IPS-18a (cell line): ENCODE measurements around the gene WNT5A.

Source experiments
- H3K27ac ChIP-seq: one replicate; pipeline ENCODE4 v1.5.1; 2013; ENCODE audit warnings: low read length
- H3K27me3 ChIP-seq: one replicate; pipeline ENCODE4 v1.6.1; 2013; ENCODE audit warnings: mild to moderate bottlenecking, low read length; ENCODE audit not compliant: control insufficient read depth, insufficient read depth
- H3K36me3 ChIP-seq: one replicate; pipeline ENCODE4 v1.6.1; 2013; ENCODE audit warnings: low read depth, low read length; ENCODE audit not compliant: control insufficient read depth
- H3K4me1 ChIP-seq: one replicate; pipeline ENCODE4 v1.6.1; 2013; ENCODE audit warnings: low read depth, low read length; ENCODE audit not compliant: control insufficient read depth
- H3K4me3 ChIP-seq: one replicate; pipeline ENCODE4 v1.5.1; 2013; ENCODE audit warnings: low read length
- H3K9ac ChIP-seq: one replicate; pipeline ENCODE4 v1.6.1; 2013; ENCODE audit warnings: mild to moderate bottlenecking, low read length, moderate library complexity
- H3K9me3 ChIP-seq: one replicate; pipeline ENCODE4 v1.6.1; 2013; ENCODE audit warnings: low read depth, low read length; ENCODE audit not compliant: control insufficient read depth

Gene WNT5A

DNA sequence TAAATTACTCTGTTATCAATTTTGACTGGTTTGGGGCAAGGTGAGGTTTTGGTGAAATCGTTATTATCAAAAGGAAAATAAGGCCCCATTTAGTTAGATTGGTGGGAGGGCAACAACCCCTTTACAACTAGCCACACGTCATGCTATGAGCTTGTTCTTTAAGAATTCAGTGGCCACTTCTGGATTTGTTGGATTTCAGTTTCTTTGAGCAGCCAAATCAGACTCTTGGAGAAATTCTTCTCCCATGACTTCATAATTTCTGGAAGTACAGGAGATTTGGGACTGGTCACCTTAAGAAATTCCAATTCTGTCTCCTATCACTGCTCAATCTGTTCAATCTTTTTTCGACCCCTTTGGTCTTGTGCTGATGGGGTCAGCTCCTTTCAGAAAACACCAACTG is 14.8 kb upstream of the WNT5A start:
- no peaks in the 10 kb centered on the region for H3K36me3 ChIP-seq
- H3K4me3 ChIP-seq: no peak overlapping the region
- no peak overlapping the region for H3K9ac ChIP-seq
- no peaks in the 10 kb centered on the region for H3K4me1 ChIP-seq
- no peaks in the 10 kb centered on the region for H3K9me3 ChIP-seq
- H3K27me3 ChIP-seq: no peaks in the 10 kb centered on the region
- H3K27ac ChIP-seq: no peak overlapping the region

DNA sequence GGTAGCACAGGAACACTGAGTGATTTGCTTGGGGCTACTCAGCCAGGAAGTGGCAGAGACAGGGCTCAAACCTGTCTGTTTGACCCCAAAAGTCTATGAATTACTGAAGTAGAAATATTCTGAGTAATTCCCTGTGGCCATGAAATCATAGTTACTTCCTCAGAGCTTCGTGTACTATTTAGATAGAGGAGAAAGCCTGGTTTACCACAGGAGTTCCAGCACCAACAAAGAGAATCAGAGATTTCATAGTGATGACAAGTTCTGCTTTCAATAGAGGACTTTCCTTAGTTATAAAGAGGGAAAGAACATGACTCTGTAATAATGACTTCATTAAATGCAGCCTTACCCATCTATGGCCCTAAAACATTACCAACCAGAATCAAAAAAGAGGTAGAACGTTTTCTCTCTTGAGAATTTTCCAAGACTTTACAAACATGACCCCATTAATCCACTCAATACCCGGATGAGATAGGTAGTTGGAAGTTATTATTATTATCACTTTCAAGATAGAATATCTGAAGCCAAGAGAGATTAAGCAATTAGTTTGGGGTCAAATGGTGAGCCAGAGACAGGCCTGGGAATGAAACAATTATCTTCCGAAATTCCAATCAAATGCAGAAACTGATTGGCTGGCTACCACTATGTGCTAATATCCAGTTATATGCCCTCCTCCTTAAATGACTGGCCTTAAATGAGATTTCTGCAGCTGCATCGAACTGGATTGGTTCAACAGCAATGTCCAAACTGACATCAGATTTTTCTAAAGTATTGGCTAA is 13.6 kb upstream of the WNT5A start:
- Histone ChIP-seq H3K27me3 (no peaks in the 10 kb centered on the region), H3K9me3 (no peaks in the 10 kb centered on the region), H3K36me3 (no peaks in the 10 kb centered on the region), H3K4me1 (no peaks in the 10 kb centered on the region), H3K27ac (no peak overlapping the region), H3K4me3 (no peak overlapping the region), H3K9ac (no peak overlapping the region)

DNA sequence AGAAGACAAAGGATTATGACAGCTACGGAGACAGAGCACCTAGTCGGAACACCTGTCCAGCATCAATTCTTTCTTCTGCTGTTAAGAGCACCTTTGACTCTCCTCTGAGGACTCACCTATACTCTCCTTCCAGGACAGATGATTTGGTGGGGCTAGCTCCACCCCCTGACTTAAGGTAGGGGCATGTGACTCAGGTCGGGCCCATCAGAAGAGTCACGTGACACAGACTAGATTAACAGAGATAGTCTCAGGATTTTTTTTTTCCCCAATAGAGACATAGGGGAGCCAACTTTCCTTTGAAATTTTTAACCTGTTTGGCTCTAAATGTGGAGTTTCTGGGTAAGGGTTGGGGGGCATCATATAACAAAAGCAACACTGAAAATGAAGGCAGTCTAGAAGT is 11.4 kb upstream of the WNT5A start:
- Histone ChIP-seq H3K27ac (no peak overlapping the region), H3K9me3 (no peaks in the 10 kb centered on the region), H3K36me3 (no peaks in the 10 kb centered on the region), H3K27me3 (no peaks in the 10 kb centered on the region), H3K4me3 (no peak overlapping the region), H3K9ac (no peak overlapping the region), H3K4me1 (no peaks in the 10 kb centered on the region)

DNA sequence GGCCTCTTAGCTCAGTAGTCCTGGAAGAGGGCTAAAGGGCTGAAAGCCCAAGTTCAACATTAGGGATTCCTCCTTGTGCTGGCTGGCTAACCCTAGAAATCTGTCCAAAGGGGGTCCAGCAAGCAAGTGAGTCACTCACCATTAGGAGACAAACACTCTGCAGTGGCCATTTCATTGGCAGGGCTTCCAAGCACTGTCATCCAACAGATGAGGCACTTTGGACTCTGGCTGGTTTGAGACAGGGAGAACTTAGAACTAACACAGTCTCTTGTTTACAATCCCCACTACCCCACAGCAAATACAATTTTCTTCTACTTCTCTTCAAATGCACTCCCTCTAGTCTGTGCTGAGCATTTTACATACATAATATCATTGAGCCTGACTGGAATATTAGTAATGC is 10.1 kb upstream of the WNT5A start:
- no peaks in the 10 kb centered on the region for H3K9me3 ChIP-seq
- no peak overlapping the region for H3K27ac ChIP-seq
- H3K27me3 ChIP-seq: peaks cover 8% of the 10 kb centered on the region
- no peaks in the 10 kb centered on the region for H3K36me3 ChIP-seq
- H3K4me3 ChIP-seq: no peak overlapping the region
- no peak overlapping the region for H3K9ac ChIP-seq
- H3K4me1 ChIP-seq: no peaks in the 10 kb centered on the region

DNA sequence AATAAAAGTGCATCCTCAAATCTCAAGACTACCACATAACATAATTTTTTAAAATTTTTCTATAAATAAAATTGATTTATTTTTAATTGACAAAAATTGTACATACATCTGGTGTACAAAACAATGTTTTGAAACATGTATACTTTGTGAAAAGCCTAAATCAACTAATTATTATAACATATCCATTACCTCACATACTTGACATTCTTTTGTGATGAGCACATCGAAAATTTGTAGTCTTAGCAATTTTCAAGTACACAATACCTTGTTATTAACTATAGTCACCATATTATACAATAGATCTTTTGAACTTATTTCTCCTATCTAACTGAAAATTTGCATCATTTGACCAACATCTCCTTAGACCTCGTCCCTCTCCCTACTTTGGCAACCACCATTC is 7.9 kb upstream of the WNT5A start:
- no peak overlapping the region for H3K27ac ChIP-seq

DNA sequence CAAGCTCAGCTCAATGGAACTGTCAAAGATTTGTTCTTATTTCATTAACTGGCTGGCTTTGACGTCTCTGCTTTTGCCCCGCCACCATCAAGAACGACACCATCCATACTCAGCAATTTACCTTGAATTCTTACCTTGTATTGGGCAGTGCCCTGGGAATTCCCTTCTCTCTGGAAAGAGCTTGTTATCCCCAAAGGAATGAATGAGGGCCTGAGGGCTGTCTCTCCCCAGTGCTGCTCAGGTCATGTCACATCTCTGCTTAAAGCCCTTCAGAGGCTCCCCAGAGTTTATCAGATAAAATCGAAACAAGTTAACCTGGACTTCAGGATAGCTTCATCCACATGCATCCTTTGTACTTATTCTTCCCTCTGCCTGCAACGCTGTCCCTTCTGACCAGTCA is 5.9 kb upstream of the WNT5A start:
- Histone ChIP-seq H3K4me3 (no peak overlapping the region), H3K27ac (no peak overlapping the region), H3K9me3 (no peaks in the 10 kb centered on the region), H3K4me1 (peaks cover 7% of the 10 kb centered on the region), H3K9ac (no peak overlapping the region), H3K36me3 (no peaks in the 10 kb centered on the region), H3K27me3 (peaks cover 48% of the 10 kb centered on the region)

More for the DNA sequence above, 7.9 kb upstream of the WNT5A start:
- peaks cover 31% of the 10 kb centered on the region for H3K27me3 ChIP-seq
- no peak overlapping the region for H3K4me3 ChIP-seq
- peaks cover under 1% of the 10 kb centered on the region for H3K4me1 ChIP-seq
- H3K9ac ChIP-seq: no peak overlapping the region
- no peaks in the 10 kb centered on the region for H3K9me3 ChIP-seq
- H3K36me3 ChIP-seq: no peaks in the 10 kb centered on the region

DNA sequence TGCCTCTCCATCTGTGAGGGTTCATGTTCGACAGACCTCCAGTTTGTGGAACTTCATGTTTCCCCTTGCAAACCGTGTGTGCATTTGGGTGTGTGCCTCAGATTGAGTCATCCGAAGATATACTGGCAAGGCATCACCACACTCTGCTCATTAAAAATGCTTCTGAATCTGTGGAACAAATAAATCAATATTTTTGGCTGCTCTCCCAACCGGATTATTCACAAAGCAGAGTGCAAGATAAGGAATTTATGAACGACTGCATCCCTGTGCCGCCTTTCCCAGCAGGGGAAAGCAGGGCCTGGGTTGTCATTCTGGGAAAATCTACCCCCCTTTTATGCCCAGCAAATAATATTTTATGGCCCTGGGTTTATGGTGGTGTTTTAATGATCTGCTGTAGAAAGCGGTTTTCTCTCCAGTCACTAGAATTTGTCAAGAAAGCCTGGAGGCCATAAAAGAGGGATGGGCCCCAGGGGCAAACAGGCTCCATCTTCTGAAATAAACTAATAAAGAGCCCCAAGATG is 4.2 kb upstream of the WNT5A start:
- no peaks in the 10 kb centered on the region for H3K9me3 ChIP-seq
- H3K9ac ChIP-seq: no peak overlapping the region
- H3K27ac ChIP-seq: no peak overlapping the region
- peaks cover 63% of the 10 kb centered on the region for H3K27me3 ChIP-seq
- H3K4me1 ChIP-seq: peaks cover 7% of the 10 kb centered on the region
- no peaks in the 10 kb centered on the region for H3K36me3 ChIP-seq
- H3K4me3 ChIP-seq: no peak overlapping the region

DNA sequence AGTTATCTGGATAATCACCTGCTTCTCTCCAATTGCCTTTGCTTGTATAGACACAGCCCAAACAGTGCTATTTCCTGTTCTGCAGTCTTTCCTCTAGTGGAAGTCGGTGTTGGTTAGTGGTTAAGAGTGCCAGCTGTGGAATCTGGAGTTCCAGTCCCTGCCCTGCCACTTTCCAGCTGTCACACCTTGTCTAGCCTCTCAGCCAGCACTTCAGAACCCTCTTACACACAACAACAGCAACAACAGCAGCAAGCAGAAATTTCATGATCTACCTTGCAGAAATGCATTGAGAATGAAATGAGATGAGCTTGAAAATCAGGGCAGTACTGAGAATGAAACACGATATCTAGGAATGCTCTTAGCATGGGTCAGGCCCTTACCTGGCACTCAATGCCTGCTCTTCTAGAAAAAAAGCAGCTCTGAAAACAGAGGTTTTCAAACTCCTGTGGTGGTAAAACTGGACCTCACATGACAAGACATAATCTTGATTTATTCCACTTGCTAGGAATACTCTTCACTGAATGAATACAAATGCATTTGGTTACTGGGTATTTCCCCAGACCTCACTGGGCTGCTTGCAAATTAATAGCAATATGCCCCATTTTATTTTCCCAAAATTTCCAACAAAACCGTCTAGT is 3.3 kb upstream of the WNT5A start:
- H3K9ac ChIP-seq: no peak overlapping the region
- H3K27ac ChIP-seq: no peak overlapping the region
- H3K4me1 ChIP-seq: peaks cover 13% of the 10 kb centered on the region
- peaks cover 73% of the 10 kb centered on the region for H3K27me3 ChIP-seq
- H3K36me3 ChIP-seq: no peaks in the 10 kb centered on the region
- H3K4me3 ChIP-seq: peak overlapping the region; percentile 88
- H3K9me3 ChIP-seq: no peaks in the 10 kb centered on the region

DNA sequence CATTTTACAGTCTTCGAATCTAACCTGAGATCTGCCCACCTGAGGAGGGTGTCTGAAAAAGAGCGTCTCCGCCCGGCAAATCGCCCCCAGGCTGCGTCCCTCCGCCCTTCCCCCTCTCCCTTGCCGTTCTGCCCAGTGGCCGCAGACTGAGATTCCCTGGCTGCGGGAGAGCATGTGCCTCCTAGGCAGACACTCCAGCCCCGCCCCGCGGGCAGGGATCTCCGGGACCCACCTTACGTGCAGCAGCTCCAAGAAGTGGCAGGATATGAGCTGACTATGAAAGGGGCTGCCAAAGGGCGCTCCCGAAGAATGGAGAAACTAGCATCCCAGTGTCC is 2.7 kb upstream of the WNT5A start:
- H3K9ac ChIP-seq: peak overlapping the region; percentile 5
- peak overlapping the region; percentile 88 for H3K4me3 ChIP-seq
- no peak overlapping the region for H3K27ac ChIP-seq

DNA sequence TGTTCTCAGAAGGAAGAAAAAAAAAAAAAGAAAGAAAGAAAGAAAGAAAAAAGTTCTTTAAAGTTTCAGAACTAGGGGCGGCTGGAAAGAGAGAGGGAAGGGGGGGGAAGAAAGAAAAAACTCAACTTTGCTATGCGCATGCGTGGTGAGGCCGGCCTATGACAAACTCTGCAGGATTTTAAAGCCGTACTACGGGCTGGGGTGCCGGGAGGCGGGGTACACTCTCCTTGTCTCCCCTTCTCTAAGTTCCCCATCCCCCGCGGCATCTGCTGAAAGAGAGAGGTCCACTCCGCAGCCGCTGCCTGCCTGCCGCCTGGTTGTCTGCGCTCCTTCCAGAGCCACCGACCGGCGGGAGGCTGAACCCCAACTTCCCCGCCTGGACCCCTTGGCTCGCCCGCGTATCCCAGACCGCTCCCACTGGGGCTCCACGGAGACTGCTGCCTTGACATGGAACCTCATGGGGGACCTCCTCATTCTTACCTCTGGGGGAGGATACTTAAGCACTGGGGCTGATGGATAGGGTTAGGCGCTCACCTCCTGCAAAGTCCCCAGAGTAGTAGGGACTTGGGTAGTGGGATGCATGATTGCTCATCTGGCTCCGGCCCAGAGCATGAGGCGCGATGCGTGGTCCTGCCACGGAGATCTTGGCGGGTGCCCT is 1.4 kb upstream of the WNT5A start:
- Histone ChIP-seq H3K9ac (no peak overlapping the region), H3K9me3 (no peaks in the 10 kb centered on the region), H3K4me1 (peaks cover 18% of the 10 kb centered on the region), H3K36me3 (no peaks in the 10 kb centered on the region), H3K4me3 (peak overlapping the region; percentile 88), H3K27me3 (peaks cover 89% of the 10 kb centered on the region), H3K27ac (no peak overlapping the region)

More for the DNA sequence above, 2.7 kb upstream of the WNT5A start:
- peaks cover 15% of the 10 kb centered on the region for H3K4me1 ChIP-seq
- H3K9me3 ChIP-seq: no peaks in the 10 kb centered on the region
- peaks cover 77% of the 10 kb centered on the region for H3K27me3 ChIP-seq
- H3K36me3 ChIP-seq: no peaks in the 10 kb centered on the region

DNA sequence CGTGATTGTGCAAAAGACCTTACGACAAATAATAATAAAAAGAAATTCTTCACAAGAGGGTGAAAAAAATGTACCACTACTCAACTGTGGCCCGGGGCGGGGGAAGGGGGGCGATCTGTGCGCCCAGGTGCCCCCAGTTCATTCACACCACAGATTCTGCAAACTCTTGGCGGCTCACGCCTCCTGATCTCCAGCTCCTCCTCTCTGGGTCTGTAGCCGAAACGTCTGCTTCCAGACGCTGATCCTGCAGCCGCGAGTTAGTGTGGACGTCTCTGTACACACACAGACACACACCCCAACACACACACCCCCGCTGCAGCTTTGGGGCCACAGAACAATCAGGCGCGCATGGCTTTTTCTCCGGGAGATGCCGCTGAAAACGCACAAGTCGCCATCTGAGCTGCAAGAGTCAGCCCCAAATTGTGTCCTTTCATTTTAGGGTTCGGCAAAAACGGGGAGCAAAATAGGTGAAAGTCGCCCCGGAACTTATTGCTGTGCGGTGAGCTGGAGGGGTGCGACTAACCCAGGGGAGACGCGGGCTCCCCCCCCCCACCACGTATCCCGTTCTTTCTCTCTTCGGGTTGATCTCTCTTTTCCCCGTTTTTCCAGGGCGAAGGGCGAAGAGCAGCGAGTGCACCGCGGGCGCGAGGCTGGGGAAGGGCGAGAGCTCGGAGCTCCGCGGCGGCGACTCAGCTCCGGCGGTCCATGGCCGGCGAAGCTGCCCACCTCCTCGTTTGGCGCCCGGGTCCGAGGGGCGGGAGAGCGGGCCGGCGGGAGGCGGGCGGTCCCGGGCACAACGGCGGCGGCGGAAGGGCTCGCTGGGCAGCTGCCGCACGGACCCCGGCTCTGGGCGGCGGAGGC is 505 bp upstream of the WNT5A start:
- Histone ChIP-seq H3K9me3 (no peaks in the 10 kb centered on the region), H3K27ac (no peak overlapping the region), H3K9ac (peak overlapping the region; percentile 41), H3K4me3 (peak overlapping the region; percentile 88), H3K27me3 (peaks cover 93% of the 10 kb centered on the region), H3K36me3 (no peaks in the 10 kb centered on the region), H3K4me1 (peaks cover 21% of the 10 kb centered on the region)
